Left kidney (tissue), 2 donors: ENCODE results near the gene MARCHF5. TPM values are rescaled to one million over a fixed set of nuclear protein-coding genes. Genes with fewer than 3 reads are reported as not detected.
"Not testable (repeated sequence)": the region's sequence is repeated elsewhere in the genome, so short reads cannot be mapped to it uniquely, and the experiment has no call there.

Source experiments
- DNase-seq: peaks from one replicate; pipeline ENCODE4 v3.0.0-alpha.2; 2013
- polyA plus RNA-seq: library from polyadenylated mRNA; unstranded; fragments of 120-200 nt; gene quantifications from one replicate; pipeline ENCODE4 v1.2.1, GENCODE V29; 2013; ENCODE audit not compliant: insufficient read length

Gene MARCHF5
- polyA plus RNA-seq, 1 donor, result 82.4 TPM

DNA sequence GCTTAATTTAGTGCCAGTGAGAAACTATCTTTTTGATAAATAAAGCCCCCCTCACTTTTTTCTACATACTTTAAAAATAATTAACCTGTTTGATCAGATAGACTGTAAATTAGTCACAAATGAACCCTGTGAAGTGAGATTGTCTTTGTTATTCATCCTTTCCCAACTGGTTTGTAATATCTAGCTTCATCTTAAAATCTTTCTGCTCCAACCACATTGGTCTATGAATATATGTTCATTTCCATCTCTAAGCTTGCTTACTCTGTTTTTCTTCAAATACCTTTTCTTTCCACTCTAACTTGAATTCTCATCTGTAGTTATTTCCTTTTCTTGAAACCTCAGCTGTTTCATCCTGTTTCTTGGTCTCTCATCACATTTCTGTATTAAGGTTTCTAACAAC, 12.1 kb downstream of the MARCHF5 start:
- DNase-seq, result no peak

DNA sequence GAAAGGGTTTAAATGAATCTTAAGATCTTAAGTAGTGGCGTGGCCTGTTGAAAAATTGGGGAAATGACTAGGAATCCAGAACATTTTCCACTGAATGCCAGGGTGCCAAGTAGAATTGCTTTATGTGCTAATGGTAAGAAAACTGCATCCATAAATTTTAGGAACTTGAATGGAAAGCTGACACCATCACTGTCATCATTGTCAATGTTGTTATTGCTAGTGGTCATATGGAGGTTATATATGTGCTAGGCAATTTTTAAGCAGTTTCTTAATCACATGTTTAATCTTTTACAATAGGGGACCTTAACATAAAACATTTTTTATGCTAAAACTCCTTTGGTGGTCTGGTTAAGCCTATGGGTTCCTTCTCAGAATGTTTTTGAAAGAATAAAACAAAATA, 13.1 kb downstream of the MARCHF5 start:
- DNase-seq, result no peak

GRCh38 chr10:92305133-92306072, 14.4 kb downstream of the MARCHF5 start:
- DNase-seq, result no peak

GRCh38 chr10:92309272-92309671, 18.3 kb downstream of the MARCHF5 start:
- no peak for DNase-seq

GRCh38 chr10:92313750-92314149, 22.8 kb downstream of the MARCHF5 start:
- DNase-seq, result no peak

- no peak for DNase-seq
Observed at GRCh38 chr10:92316610-92317009, 25.6 kb downstream of the MARCHF5 start.

- no peak for DNase-seq
Observed at GRCh38 chr10:92323079-92323478, 32.1 kb downstream of the MARCHF5 start.

DNA sequence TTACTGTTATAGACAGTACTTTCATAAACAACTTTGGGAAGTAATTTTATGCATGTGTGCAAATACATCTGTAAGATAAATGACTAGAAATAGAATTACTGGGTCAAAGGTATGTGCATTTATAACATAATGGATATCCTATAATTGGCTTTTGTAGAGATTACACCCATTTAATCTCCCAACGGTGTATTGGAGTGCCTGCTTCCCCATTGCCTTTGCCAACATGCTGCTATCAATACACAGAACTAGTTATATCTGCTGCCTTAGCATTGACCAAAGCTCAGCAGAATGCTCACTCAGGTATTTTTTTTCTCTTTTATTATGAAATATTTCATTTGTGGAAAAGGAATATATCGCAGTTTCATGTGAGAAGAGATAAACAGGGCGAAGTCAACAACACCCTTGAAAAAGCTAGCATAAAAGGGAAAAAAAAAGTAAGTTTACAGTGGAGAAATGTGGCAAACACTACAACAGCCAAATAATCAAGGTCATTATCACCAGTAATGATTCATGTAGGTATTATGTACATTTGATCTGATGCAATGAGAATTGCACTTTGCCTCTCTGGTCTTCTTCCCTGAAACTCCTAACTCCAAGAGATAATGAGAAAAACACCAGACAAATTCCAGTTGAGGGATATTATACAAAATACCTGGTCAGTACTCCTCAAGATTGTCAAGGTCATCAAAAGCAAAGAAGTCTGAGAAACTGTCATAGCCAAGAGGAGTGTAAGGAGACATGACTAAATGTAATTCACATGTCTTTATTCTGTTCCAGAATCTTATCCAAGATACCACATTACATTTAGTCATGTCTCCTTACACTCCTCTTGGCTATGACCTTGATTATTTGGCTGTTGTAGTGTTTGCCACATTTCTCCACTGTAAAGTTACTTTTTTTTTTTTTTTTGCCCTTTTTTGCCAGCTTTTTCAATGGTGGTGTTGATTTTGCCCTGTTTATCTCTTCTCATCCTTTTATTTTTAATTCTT, 36.8 kb downstream of the MARCHF5 start:
- no peak for DNase-seq

GRCh38 chr10:92328993-92329392, 38.0 kb downstream of the MARCHF5 start:
- DNase-seq, result no peak

GRCh38 chr10:92329927-92330326, 39.0 kb downstream of the MARCHF5 start:
- not testable (repeated sequence) for DNase-seq

DNA sequence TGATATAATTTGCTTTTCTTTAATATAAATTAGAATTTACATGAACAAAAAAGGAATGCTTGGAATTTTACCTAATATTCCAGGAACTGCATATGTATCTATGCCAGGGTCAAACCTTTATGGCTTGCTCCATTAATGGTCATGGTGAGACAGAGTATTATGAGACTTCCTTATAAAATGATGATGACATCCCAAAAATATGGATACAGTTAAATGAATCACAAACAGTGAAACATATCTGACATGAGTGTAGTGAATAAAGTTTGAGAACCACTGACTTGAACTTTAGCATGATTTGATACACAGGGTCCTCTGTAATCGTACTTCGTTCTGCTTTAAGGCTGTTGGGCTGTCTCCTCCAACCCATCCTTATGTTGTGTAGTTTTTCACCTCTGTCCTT, 51.8 kb downstream of the MARCHF5 start:
- DNase-seq, result no peak

DNA sequence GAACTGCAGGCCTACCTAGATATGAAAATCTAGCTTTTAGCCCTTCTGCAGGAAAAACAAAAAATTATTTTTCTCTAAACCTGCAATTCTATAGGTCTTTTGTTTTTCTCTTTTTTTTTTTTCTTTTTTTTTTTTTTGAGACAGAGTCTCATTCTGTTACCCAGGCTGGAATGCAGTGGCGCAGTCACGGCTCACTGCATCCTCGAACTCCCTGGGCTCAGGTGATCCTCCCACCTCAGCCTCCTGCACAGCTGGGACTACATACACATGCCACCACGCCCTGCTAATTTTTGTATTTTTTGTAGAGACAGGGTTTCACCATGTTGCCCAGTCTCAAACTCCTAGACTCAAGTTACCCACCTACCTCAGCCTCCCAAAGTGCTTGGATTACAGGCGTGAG, 54.6 kb downstream of the MARCHF5 start:
- not testable (repeated sequence) for DNase-seq

DNA sequence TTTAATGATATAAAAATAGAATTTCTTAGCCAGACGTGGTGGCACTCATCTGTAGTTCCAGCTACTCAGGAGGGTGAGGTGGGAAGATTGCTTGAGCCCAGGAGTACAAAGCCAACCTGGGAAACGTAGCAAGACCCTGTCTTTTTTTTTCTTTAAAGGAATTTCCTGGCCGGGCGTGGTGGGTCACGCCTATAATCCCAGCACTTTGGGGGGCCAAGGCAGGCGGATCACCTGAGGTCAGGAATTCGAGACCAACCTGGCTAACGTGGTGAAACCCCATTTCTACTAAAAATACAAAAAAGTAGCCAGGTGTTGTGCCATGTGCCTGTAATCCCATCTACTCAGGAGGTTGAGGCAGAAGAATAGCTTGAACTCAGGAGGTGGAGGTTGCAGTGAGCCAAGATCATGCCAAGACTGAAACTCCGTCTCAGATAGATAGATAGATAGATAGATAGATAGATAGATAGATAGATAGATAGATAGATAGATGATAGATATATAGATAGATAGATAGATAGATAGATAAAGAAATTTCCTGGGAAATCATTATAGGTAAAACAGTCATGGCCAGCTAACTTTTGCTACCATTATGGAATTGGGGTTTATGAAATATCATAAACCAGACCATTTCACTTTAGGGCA, 56.2 kb downstream of the MARCHF5 start:
- DNase-seq, result not testable (repeated sequence)

GRCh38 chr10:92350411-92350810, 59.4 kb downstream of the MARCHF5 start:
- DNase-seq, result no peak

GRCh38 chr10:92354587-92354986, 63.6 kb downstream of the MARCHF5 start:
- no peak for DNase-seq

- no peak for DNase-seq
Observed at GRCh38 chr10:92356041-92356440, 65.1 kb downstream of the MARCHF5 start.

DNA sequence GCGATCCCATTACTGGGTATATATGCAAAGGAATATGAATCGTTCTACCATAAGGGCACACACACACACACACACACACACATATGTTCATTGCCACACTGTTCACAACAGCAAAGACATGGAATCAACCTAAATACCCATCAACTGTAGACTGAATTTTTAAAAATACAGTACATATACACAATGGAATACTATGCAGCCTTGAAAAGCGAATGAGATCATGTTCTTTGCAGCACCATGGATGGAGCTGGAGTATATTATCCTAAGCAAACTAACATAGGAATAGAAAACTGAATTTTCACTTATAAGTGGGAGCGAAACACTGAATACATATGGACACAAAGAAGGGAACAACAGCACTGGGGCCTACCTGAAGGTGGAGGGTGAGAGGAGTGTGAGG, 72.5 kb downstream of the MARCHF5 start:
- no peak for DNase-seq

DNA sequence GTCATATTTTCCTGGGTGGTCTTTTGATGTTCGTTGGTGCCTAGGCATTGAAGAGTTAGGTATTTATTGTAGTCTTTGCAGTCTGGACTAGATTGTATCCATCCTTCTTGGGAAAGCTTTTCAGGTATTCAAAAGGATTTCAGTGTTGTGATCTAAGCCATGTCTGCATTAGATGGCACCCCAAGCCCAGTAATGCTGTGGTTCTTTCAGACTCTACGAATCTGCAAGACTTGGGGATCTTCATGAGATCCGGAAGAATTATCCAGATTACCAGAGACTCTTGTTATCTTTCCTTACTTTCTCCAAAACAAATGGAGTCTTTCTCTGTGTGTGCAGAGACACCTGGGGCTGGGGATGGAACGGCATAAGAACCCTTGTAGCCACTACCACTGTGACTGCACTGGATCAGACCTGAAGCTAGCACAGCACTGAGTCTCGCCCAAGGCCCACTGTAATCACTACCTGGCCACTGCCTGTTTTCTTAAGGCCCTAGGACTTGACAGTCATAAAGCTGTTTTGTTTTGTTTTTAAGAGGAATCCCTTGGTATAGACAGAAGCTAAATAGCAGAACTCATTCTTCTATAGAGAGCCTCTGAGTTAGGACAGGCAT, 75.5 kb downstream of the MARCHF5 start:
- DNase-seq, result no peak

GRCh38 chr10:92377962-92378361, 87.0 kb downstream of the MARCHF5 start:
- DNase-seq, result no peak

DNA sequence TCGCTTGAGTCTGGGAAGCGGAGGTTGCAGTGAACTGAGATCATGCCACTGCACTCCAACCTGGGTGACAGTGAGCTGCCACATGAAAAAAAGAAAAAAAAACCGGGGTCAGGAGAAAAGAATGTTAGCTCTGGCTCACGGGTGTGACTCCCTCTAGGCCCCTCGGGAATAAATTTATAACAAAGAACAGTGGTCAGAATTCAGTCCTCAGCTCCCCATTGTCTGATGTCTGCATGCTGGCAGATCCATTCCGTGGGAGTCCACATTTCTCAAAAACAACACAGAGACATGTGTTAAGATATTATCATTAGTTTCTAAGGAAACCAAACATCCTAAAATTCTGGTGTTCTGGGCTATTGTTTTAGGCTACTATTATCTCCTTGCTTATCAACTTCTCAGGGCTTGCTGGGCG, 90.6 kb downstream of the MARCHF5 start:
- no peak for DNase-seq

- no peak for DNase-seq
Observed at GRCh38 chr10:92382631-92383030, 91.7 kb downstream of the MARCHF5 start.

GRCh38 chr10:92384741-92385140, 93.8 kb downstream of the MARCHF5 start:
- no peak for DNase-seq
